Measurements from ENCODE around the gene ZNF697. TPM values are rescaled to one million over a fixed set of nuclear protein-coding genes. Genes with fewer than 3 reads are reported as not detected.

Gene ZNF697
- total RNA-seq, 4 donors from 2014 or later: 1.00 to 5.6 (median 2.9) TPM

GRCh38 chr1:119656410-119656955 is 8.4 kb upstream of the ZNF697 start:
- Histone ChIP-seq H3K27me3 (no peaks in the 10 kb centered on the region), H3K36me3 (no peaks in the 10 kb centered on the region), H3K4me1 (peaks cover 2 to 27% (median 18%) of the 10 kb centered on the region in 4 donors), H3K27ac (no peak overlapping the region), H3K4me3 (no peak overlapping the region), H3K9me3 (no peaks in the 10 kb centered on the region)
- no peak for DNase-seq
- TF ChIP-seq CTCF (IDR thresholded peaks at IDR 0.05) (no peak), POLR2A (IDR thresholded peaks at IDR 0.05) (no peak), EP300 (IDR thresholded peaks at IDR 0.05; ENCODE audit: low read depth) (no peak), POLR2AphosphoS5 (IDR thresholded peaks at IDR 0.05) (no peak)
- intact Hi-C loops (cut with DNase I; ENCODE audit: low total_unique reads) (no loop called here), in situ Hi-C loops (cut with MboI; ENCODE audit: low pct_ligation_motif_present in 1 of 4, low pct_unique_long_range_greater_than_20kb in 1 of 4, low sequenced_read_pairs in 3 of 4) (no loop called here)
- 80 to 81% methylated on average over 5 of the region's 5 CpGs for WGBS, 2 donors (ENCODE audit: low coverage in 1 of 2)

- no peaks in the 10 kb centered on the region for H3K36me3 ChIP-seq
- H3K27ac ChIP-seq: no peak overlapping the region
- H3K27me3 ChIP-seq: no peaks in the 10 kb centered on the region
- no peaks in the 10 kb centered on the region for H3K9me3 ChIP-seq
- H3K4me1 ChIP-seq: peaks cover 0 to 13% (median 7%) of the 10 kb centered on the region in 4 donors
- 52 to 83% methylated on average over 1 of the region's 1 CpG for WGBS, 2 donors (ENCODE audit: low coverage in 1 of 2)
- no peak overlapping the region for H3K4me3 ChIP-seq
- DNase-seq: no peak
- TF ChIP-seq POLR2AphosphoS5 (IDR thresholded peaks at IDR 0.05) (no peak), EP300 (IDR thresholded peaks at IDR 0.05; ENCODE audit: low read depth) (no peak), CTCF (IDR thresholded peaks at IDR 0.05) (no peak), POLR2A (IDR thresholded peaks at IDR 0.05) (no peak)
- in situ Hi-C loops (cut with MboI; ENCODE audit: low pct_ligation_motif_present in 1 of 4, low pct_unique_long_range_greater_than_20kb in 1 of 4, low sequenced_read_pairs in 3 of 4): no loop called here
- intact Hi-C loops (cut with DNase I; ENCODE audit: low total_unique reads): no loop called here
Measured at GRCh38 chr1:119655154-119655553, 7.1 kb upstream of the ZNF697 start.

- no peak overlapping the region for H3K4me3 ChIP-seq
- H3K9me3 ChIP-seq: no peaks in the 10 kb centered on the region
- no peak overlapping the region for H3K27ac ChIP-seq
- 70 to 80% methylated on average over 3 of the region's 3 CpGs for WGBS, 2 donors (ENCODE audit: low coverage in 1 of 2)
- peaks cover 0 to 6% (median 3%) of the 10 kb centered on the region in 4 donors for H3K4me1 ChIP-seq
- no peaks in the 10 kb centered on the region for H3K36me3 ChIP-seq
- TF ChIP-seq POLR2A (IDR thresholded peaks at IDR 0.05) (no peak), CTCF (IDR thresholded peaks at IDR 0.05) (no peak), EP300 (IDR thresholded peaks at IDR 0.05; ENCODE audit: low read depth) (no peak), POLR2AphosphoS5 (IDR thresholded peaks at IDR 0.05) (no peak)
- DNase-seq: no peak
- no peaks in the 10 kb centered on the region for H3K27me3 ChIP-seq
- in situ Hi-C loops (cut with MboI; ENCODE audit: low pct_ligation_motif_present in 1 of 4, low pct_unique_long_range_greater_than_20kb in 1 of 4, low sequenced_read_pairs in 3 of 4) (no loop called here), intact Hi-C loops (cut with DNase I; ENCODE audit: low total_unique reads) (no loop called here)
Measured at GRCh38 chr1:119653839-119654170, 5.7 kb upstream of the ZNF697 start.

GRCh38 chr1:119653135-119653838 is 5.2 kb upstream of the ZNF697 start:
- Histone ChIP-seq H3K4me1 (peaks cover 0 to 9% (median 7%) of the 10 kb centered on the region in 4 donors), H3K27ac (no peak overlapping the region), H3K27me3 (no peaks in the 10 kb centered on the region), H3K36me3 (no peaks in the 10 kb centered on the region), H3K4me3 (no peak overlapping the region), H3K9me3 (no peaks in the 10 kb centered on the region)
- whole genome bisulfite sequencing, 2 donors (ENCODE audit: low coverage in 1 of 2): 80 to 86% methylated on average over 4 of the region's 4 CpGs
- intact Hi-C loops (cut with DNase I; ENCODE audit: low total_unique reads) (no loop called here), in situ Hi-C loops (cut with MboI; ENCODE audit: low pct_ligation_motif_present in 1 of 4, low pct_unique_long_range_greater_than_20kb in 1 of 4, low sequenced_read_pairs in 3 of 4) (no loop called here)
- no peak for TF ChIP-seq POLR2AphosphoS5 (IDR thresholded peaks at IDR 0.05)
- no peak for TF ChIP-seq POLR2A (IDR thresholded peaks at IDR 0.05)
- no peak for TF ChIP-seq EP300 (IDR thresholded peaks at IDR 0.05; ENCODE audit: low read depth)
- TF ChIP-seq CTCF (IDR thresholded peaks at IDR 0.05): no peak
- DNase-seq: no peak

Measured in transverse colon (tissue), 4 donors.